WTC11 (cell line): ENCODE measurements around the gene ACBD5. TPM values are rescaled to one million over a fixed set of nuclear protein-coding genes. Genes with fewer than 3 reads are reported as not detected.

Source experiments
- ATAC-seq: fragments of 200-7000 bp; cut with Tn5 transposase; 2 replicates; pipeline ENCODE4 v1.10.0; 2021; ENCODE audit warnings: mild to moderate bottlenecking, moderate library complexity
- CTCF ChIA-PET: fragments of 300-600 bp; sonication (Branson Sonifier 250); formaldehyde crosslinking; loops from one replicate; lab custom pipeline; 2021; ENCODE audit warnings: antibody characterized with exemption; lab: Charles Lee
- POLR2A ChIA-PET: fragments of 350-600 bp; sonication (Branson Sonifier 250); formaldehyde crosslinking; loops from one replicate; lab custom pipeline; 2021; ENCODE audit warnings: antibody characterized with exemption; lab: Charles Lee
- DNase-seq: peaks from one replicate; pipeline ENCODE4 v3.0.0; 2021; ENCODE audit warnings: low spot score
- H3K27ac Mint-ChIP-seq: 2 replicates; pipeline ENCODE4 v1.8.0; 2021; ENCODE audit warnings: mixed read lengths
- H3K27me3 Mint-ChIP-seq: 2 replicates; pipeline ENCODE4 v1.8.0; 2021; ENCODE audit warnings: low read depth, mild to moderate bottlenecking, moderate library complexity, mixed read lengths
- H3K36me3 Mint-ChIP-seq: 2 replicates; pipeline ENCODE4 v1.8.0; 2021; ENCODE audit warnings: mixed read lengths
- H3K4me1 Mint-ChIP-seq: 2 replicates; pipeline ENCODE4 v1.8.0; 2022; ENCODE audit warnings: mixed read lengths
- H3K4me3 Mint-ChIP-seq: 2 replicates; pipeline ENCODE4 v1.8.0; 2021; ENCODE audit warnings: mild to moderate bottlenecking, moderate library complexity, mixed read lengths
- H3K9me3 Mint-ChIP-seq: 2 replicates; pipeline ENCODE4 v1.8.0; 2021; ENCODE audit warnings: mixed read lengths
- EMX1 ChIP-seq: fragments of 250-450 bp; sonication (Bioruptor Pico); IDR thresholded peaks from 2 replicates; pipeline ENCODE4 v1.8.0; 2021; ENCODE audit warnings: mild to moderate bottlenecking
- GRHL2 ChIP-seq: fragments of 250-450 bp; sonication (Bioruptor Pico); IDR thresholded peaks from 2 replicates; pipeline ENCODE4 v1.8.0; 2022; ENCODE audit warnings: mild to moderate bottlenecking, moderate library complexity; ENCODE audit not compliant: insufficient replicate concordance, severe bottlenecking
- HMGA2 ChIP-seq: fragments of 250-450 bp; sonication (Bioruptor Pico); IDR thresholded peaks from 2 replicates; pipeline ENCODE4 v1.4.0; 2021; ENCODE audit warnings: mild to moderate bottlenecking, moderate library complexity
- MXD4 ChIP-seq: fragments of 250-450 bp; sonication (Bioruptor Pico); IDR thresholded peaks from 2 replicates; pipeline ENCODE4 v1.8.0; 2021; ENCODE audit warnings: mild to moderate bottlenecking, moderate library complexity, borderline replicate concordance
- SP1 ChIP-seq: sonication (generic); formaldehyde crosslinking; conservative IDR thresholded peaks from 2 replicates; pipeline ENCODE4 v1.8.1; 2022; ENCODE audit warnings: missing genetic modification reagents
- TEAD4 ChIP-seq: sonication (generic); formaldehyde crosslinking; IDR thresholded peaks from 2 replicates; pipeline ENCODE4 v1.8.0; 2022; ENCODE audit warnings: mild to moderate bottlenecking, missing genetic modification reagents
- total RNA-seq: library from RNA; stranded (reverse); gene quantifications from 3 replicates; pipeline ENCODE4 v1.2.3, GENCODE V29; 2021
- TF ChIP-seq, protein P1 (sequence below): sonication (generic); formaldehyde crosslinking; IDR thresholded peaks from 2 replicates; pipeline ENCODE4 v1.8.1; 2022; ENCODE audit warnings: mild to moderate bottlenecking, missing genetic modification reagents, moderate library complexity, borderline replicate concordance
- TF ChIP-seq, protein P2 (sequence below): sonication (generic); formaldehyde crosslinking; conservative IDR thresholded peaks from 2 replicates; pipeline ENCODE4 v1.8.1; 2022; ENCODE audit warnings: mild to moderate bottlenecking, missing genetic modification reagents
- TF ChIP-seq, protein P3 (sequence below): sonication (generic); formaldehyde crosslinking; IDR thresholded peaks from 2 replicates; pipeline ENCODE4 v1.8.1; 2022; ENCODE audit warnings: low read depth, mild to moderate bottlenecking, moderate library complexity, missing genetic modification reagents, borderline replicate concordance
- TF ChIP-seq, protein P4 (sequence below): fragments of 250-450 bp; sonication (Bioruptor Pico); IDR thresholded peaks from 2 replicates; pipeline ENCODE4 v1.9.0; 2021; ENCODE audit warnings: mild to moderate bottlenecking
- TF ChIP-seq, protein P5 (sequence below): sonication (generic); formaldehyde crosslinking; IDR thresholded peaks from 2 replicates; pipeline ENCODE4 v1.8.0; 2022; ENCODE audit warnings: mild to moderate bottlenecking, missing genetic modification reagents
- TF ChIP-seq, protein P6 (sequence below): sonication (generic); formaldehyde crosslinking; IDR thresholded peaks from 2 replicates; pipeline ENCODE4 v1.8.0; 2023; ENCODE audit warnings: missing genetic modification reagents, mild to moderate bottlenecking, borderline replicate concordance

Gene ACBD5
- total RNA-seq, 1 experiment from 2014 or later: 18.1 TPM

DNA sequence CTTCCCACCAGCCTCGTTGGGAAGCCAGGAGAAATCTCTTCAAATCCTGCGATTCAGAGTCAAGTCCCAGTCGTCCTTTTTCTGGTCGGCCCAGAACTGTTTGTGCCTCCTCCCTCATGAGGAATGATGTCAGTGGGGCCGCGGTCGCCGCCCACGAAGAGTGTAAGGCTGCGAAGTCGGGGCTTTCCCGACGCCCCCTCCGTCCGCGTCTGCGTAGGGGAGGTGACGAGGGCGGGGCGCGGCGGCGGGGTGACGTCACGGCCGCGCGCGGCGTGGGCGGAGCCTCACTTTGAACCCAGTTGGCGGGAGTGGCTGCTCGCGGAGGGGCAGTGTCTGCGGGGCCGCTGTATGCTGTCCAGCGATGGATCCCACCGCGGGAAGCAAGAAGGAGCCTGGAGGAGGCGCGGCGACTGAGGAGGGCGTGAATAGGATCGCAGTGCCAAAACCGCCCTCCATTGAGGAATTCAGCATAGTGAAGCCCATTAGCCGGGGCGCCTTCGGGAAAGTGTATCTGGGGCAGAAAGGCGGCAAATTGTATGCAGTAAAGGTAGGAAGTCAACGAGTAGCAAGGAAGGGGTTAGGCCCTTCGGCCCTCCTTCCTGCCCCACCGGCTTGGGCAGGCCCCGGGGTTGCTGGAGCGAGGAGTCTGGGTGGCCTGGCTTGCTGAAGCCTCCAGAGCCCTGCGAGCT, 85.4 kb downstream of the ACBD5 start, which contains the start of gene MASTL (continued):
- TF ChIP-seq, protein P1, sequence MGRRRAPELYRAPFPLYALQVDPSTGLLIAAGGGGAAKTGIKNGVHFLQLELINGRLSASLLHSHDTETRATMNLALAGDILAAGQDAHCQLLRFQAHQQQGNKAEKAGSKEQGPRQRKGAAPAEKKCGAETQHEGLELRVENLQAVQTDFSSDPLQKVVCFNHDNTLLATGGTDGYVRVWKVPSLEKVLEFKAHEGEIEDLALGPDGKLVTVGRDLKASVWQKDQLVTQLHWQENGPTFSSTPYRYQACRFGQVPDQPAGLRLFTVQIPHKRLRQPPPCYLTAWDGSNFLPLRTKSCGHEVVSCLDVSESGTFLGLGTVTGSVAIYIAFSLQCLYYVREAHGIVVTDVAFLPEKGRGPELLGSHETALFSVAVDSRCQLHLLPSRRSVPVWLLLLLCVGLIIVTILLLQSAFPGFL (CRISPR knock-in tag): 0 out of 2 replicates have a peak, but pooled peaks have one; percentile 26
- no peak for TF ChIP-seq GRHL2 (CRISPR knock-in tag)
- TF ChIP-seq, protein P2, sequence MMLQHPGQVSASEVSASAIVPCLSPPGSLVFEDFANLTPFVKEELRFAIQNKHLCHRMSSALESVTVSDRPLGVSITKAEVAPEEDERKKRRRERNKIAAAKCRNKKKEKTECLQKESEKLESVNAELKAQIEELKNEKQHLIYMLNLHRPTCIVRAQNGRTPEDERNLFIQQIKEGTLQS (CRISPR knock-in tag): no peak
- TF ChIP-seq, protein P3, sequence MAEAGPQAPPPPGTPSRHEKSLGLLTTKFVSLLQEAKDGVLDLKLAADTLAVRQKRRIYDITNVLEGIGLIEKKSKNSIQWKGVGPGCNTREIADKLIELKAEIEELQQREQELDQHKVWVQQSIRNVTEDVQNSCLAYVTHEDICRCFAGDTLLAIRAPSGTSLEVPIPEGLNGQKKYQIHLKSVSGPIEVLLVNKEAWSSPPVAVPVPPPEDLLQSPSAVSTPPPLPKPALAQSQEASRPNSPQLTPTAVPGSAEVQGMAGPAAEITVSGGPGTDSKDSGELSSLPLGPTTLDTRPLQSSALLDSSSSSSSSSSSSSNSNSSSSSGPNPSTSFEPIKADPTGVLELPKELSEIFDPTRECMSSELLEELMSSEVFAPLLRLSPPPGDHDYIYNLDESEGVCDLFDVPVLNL (CRISPR knock-in tag): peak; percentile 98
- TF ChIP-seq, protein P4, sequence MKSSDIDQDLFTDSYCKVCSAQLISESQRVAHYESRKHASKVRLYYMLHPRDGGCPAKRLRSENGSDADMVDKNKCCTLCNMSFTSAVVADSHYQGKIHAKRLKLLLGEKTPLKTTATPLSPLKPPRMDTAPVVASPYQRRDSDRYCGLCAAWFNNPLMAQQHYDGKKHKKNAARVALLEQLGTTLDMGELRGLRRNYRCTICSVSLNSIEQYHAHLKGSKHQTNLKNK (CRISPR knock-in tag): no peak
- TF ChIP-seq EMX1 (CRISPR knock-in tag): no peak
- TF ChIP-seq, protein P5, sequence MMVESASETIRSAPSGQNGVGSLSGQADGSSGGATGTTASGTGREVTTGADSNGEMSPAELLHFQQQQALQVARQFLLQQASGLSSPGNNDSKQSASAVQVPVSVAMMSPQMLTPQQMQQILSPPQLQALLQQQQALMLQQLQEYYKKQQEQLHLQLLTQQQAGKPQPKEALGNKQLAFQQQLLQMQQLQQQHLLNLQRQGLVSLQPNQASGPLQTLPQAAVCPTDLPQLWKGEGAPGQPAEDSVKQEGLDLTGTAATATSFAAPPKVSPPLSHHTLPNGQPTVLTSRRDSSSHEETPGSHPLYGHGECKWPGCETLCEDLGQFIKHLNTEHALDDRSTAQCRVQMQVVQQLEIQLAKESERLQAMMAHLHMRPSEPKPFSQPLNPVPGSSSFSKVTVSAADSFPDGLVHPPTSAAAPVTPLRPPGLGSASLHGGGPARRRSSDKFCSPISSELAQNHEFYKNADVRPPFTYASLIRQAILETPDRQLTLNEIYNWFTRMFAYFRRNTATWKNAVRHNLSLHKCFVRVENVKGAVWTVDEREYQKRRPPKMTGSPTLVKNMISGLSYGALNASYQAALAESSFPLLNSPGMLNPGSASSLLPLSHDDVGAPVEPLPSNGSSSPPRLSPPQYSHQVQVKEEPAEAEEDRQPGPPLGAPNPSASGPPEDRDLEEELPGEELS (CRISPR knock-in tag): peak; percentile 16; the same call in 1 of the 2 replicates
- TF ChIP-seq SP1 (CRISPR knock-in tag): peak; percentile 95

DNA sequence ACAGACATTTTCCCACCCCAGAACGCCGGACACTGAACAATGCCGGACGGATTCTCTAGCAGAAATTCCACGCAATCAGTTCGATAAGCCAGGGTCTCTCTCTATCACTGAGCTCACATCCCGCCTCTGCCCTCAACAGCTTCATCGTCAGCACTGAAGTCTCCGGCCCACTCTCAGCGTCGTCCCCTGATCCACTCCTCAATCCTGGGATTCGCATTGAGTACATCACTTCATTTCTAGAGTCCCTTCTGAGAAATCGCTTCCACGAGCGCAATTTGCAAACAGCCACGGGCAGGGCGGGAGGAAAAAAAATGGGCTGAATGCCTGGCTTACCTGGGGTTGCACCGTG, 86.8 kb downstream of the ACBD5 start:
- TF ChIP-seq, protein P6, sequence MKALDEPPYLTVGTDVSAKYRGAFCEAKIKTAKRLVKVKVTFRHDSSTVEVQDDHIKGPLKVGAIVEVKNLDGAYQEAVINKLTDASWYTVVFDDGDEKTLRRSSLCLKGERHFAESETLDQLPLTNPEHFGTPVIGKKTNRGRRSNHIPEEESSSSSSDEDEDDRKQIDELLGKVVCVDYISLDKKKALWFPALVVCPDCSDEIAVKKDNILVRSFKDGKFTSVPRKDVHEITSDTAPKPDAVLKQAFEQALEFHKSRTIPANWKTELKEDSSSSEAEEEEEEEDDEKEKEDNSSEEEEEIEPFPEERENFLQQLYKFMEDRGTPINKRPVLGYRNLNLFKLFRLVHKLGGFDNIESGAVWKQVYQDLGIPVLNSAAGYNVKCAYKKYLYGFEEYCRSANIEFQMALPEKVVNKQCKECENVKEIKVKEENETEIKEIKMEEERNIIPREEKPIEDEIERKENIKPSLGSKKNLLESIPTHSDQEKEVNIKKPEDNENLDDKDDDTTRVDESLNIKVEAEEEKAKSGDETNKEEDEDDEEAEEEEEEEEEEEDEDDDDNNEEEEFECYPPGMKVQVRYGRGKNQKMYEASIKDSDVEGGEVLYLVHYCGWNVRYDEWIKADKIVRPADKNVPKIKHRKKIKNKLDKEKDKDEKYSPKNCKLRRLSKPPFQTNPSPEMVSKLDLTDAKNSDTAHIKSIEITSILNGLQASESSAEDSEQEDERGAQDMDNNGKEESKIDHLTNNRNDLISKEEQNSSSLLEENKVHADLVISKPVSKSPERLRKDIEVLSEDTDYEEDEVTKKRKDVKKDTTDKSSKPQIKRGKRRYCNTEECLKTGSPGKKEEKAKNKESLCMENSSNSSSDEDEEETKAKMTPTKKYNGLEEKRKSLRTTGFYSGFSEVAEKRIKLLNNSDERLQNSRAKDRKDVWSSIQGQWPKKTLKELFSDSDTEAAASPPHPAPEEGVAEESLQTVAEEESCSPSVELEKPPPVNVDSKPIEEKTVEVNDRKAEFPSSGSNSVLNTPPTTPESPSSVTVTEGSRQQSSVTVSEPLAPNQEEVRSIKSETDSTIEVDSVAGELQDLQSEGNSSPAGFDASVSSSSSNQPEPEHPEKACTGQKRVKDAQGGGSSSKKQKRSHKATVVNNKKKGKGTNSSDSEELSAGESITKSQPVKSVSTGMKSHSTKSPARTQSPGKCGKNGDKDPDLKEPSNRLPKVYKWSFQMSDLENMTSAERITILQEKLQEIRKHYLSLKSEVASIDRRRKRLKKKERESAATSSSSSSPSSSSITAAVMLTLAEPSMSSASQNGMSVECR (CRISPR knock-in tag): peak; percentile 68; the same call in 1 of the 2 replicates
- TF ChIP-seq MXD4 (CRISPR knock-in tag) (no peak), HMGA2 (no peak), TEAD4 (CRISPR knock-in tag) (0 out of 2 replicates have a peak, but pooled peaks have one; percentile 69)
- ChIA-PET POLR2A (interaction anchor here (0.7 kb wide), 1 partner anchor 81 kb away, joined by 4 read pairs; no protein-coding TSS in a partner anchor), CTCF (interaction anchor here (1.0 to 1.5 kb wide), 5 partner anchors 8 to 540 kb away, joined by 3 to 14 read pairs (median 3); no protein-coding TSS in a partner anchor)
- Mint-ChIP-seq H3K27ac (peak overlapping the region; percentile 99), H3K9me3 (no peaks in the 10 kb centered on the region), H3K4me1 (peaks cover 21% of the 10 kb centered on the region), H3K4me3 (peak overlapping the region; percentile 100), H3K27me3 (no peaks in the 10 kb centered on the region), H3K36me3 (peaks cover 33% of the 10 kb centered on the region)
- DNase-seq (no peak), ATAC-seq (no peak)
